ENCODE data around the gene PFKP. TPM values are rescaled to one million over a fixed set of nuclear protein-coding genes. Genes with fewer than 3 reads are reported as not detected.
A peak's percentile ranks its signal among the peaks of the same experiment; 100 is the strongest.

Gene PFKP
- total RNA-seq, 1 donor from 2014 or later = 55.2 TPM

GRCh38 chr10:3077509-3077908 is 10.2 kb downstream of the PFKP start:
- no peaks in the 10 kb centered on the region for H3K9me3 Mint-ChIP-seq
- Histone ChIP-seq H2AFZ (replicated peaks) (no peak overlapping the region), H3K9ac (no peak overlapping the region), H3K36me3 (no peaks in the 10 kb centered on the region), H3K27me3 (no peaks in the 10 kb centered on the region), H3K4me1 (peaks cover 16% of the 10 kb centered on the region), H3K9me3 (ENCODE audit: low read depth) (no peaks in the 10 kb centered on the region), H3K27ac (peak overlapping the region; percentile 1), H3K4me3 (no peak overlapping the region), H3K79me2 (ENCODE audit: low read depth) (peaks cover 21% of the 10 kb centered on the region), H3K4me2 (peak overlapping the region; percentile 67), H3F3A (ENCODE audit: low read depth) (peaks cover 16% of the 10 kb centered on the region), H4K20me1 (ENCODE audit: low read depth) (peaks cover 42% of the 10 kb centered on the region)
- no peak overlapping the region for H3K4me3 Mint-ChIP-seq
- H3K36me3 Mint-ChIP-seq = no peaks in the 10 kb centered on the region
- H3K27ac Mint-ChIP-seq = no peak overlapping the region
- no peak for TF ChIP-seq EZH2phosphoT487 (IDR thresholded peaks at IDR 0.05)
- H3K27me3 Mint-ChIP-seq (ENCODE audit: insufficient read depth, low read depth) = peaks cover 3% of the 10 kb centered on the region
- H3K4me1 Mint-ChIP-seq = peaks cover 36% of the 10 kb centered on the region
- DNase-seq (ENCODE audit: low spot score) = no peak

- H3K79me2 ChIP-seq (ENCODE audit: low read depth) = peaks cover 15% of the 10 kb centered on the region
- peaks cover 16% of the 10 kb centered on the region for H3K4me1 ChIP-seq
- H3K9me3 ChIP-seq (ENCODE audit: low read depth) = no peaks in the 10 kb centered on the region
- Mint-ChIP-seq H3K27me3 (ENCODE audit: insufficient read depth, low read depth) (peaks cover 3% of the 10 kb centered on the region), H3K27ac (peak overlapping the region; percentile 36), H3K9me3 (no peaks in the 10 kb centered on the region), H3K4me3 (no peak overlapping the region), H3K36me3 (no peaks in the 10 kb centered on the region), H3K4me1 (peaks cover 39% of the 10 kb centered on the region)
- no peaks in the 10 kb centered on the region for H3K27me3 ChIP-seq
- H3K27ac ChIP-seq = peak overlapping the region; percentile 34
- no peak overlapping the region for H2AFZ ChIP-seq (replicated peaks)
- no peak for TF ChIP-seq EZH2 (IDR thresholded peaks at IDR 0.05)
- no peak for TF ChIP-seq CTCF (IDR thresholded peaks at IDR 0.05)
- no peak for TF ChIP-seq EZH2phosphoT487 (IDR thresholded peaks at IDR 0.05)
- H3K4me3 ChIP-seq = peak overlapping the region; percentile 6
- peaks cover 39% of the 10 kb centered on the region for H4K20me1 ChIP-seq (ENCODE audit: low read depth)
- no peak overlapping the region for H3K9ac ChIP-seq
- no peaks in the 10 kb centered on the region for H3K36me3 ChIP-seq
- peaks cover 16% of the 10 kb centered on the region for H3F3A ChIP-seq (ENCODE audit: low read depth)
- H3K4me2 ChIP-seq = peak overlapping the region; percentile 67
- DNase-seq (ENCODE audit: low spot score) = peak; percentile 55
These were observed 10.7 kb downstream of the PFKP start for GRCh38 chr10:3077940-3078630.

GRCh38 chr10:3081383-3081981 is 14.1 kb downstream of the PFKP start:
- Histone ChIP-seq H3K36me3 (no peaks in the 10 kb centered on the region), H3K9ac (no peak overlapping the region), H4K20me1 (ENCODE audit: low read depth) (peaks cover 23% of the 10 kb centered on the region), H3K27ac (no peak overlapping the region), H2AFZ (replicated peaks) (no peak overlapping the region), H3K27me3 (no peaks in the 10 kb centered on the region), H3F3A (ENCODE audit: low read depth) (peaks cover 20% of the 10 kb centered on the region), H3K9me3 (ENCODE audit: low read depth) (no peaks in the 10 kb centered on the region), H3K79me2 (ENCODE audit: low read depth) (peaks cover 5% of the 10 kb centered on the region), H3K4me1 (peaks cover 16% of the 10 kb centered on the region), H3K4me2 (no peak overlapping the region), H3K4me3 (no peak overlapping the region)
- Mint-ChIP-seq H3K4me3 (no peak overlapping the region), H3K27ac (no peak overlapping the region), H3K36me3 (no peaks in the 10 kb centered on the region), H3K9me3 (no peaks in the 10 kb centered on the region), H3K4me1 (peaks cover 34% of the 10 kb centered on the region), H3K27me3 (ENCODE audit: insufficient read depth, low read depth) (peaks cover 2% of the 10 kb centered on the region)
- TF ChIP-seq EZH2 (IDR thresholded peaks at IDR 0.05) (no peak), EZH2phosphoT487 (IDR thresholded peaks at IDR 0.05) (no peak), CTCF (IDR thresholded peaks at IDR 0.05) (no peak)
- no peak for DNase-seq (ENCODE audit: low spot score)

GRCh38 chr10:3082290-3082689 is 14.9 kb downstream of the PFKP start:
- Histone ChIP-seq H2AFZ (replicated peaks) (no peak overlapping the region), H3K4me1 (peaks cover 16% of the 10 kb centered on the region), H3K27ac (no peak overlapping the region), H3K9ac (no peak overlapping the region), H4K20me1 (ENCODE audit: low read depth) (peaks cover 18% of the 10 kb centered on the region), H3K9me3 (ENCODE audit: low read depth) (no peaks in the 10 kb centered on the region), H3F3A (ENCODE audit: low read depth) (peaks cover 20% of the 10 kb centered on the region), H3K4me3 (no peak overlapping the region), H3K36me3 (no peaks in the 10 kb centered on the region), H3K4me2 (no peak overlapping the region), H3K79me2 (ENCODE audit: low read depth) (peaks cover 6% of the 10 kb centered on the region), H3K27me3 (no peaks in the 10 kb centered on the region)
- no peaks in the 10 kb centered on the region for H3K9me3 Mint-ChIP-seq
- H3K4me1 Mint-ChIP-seq = peaks cover 31% of the 10 kb centered on the region
- TF ChIP-seq EZH2 (IDR thresholded peaks at IDR 0.05) (no peak), EZH2phosphoT487 (IDR thresholded peaks at IDR 0.05) (no peak), CTCF (IDR thresholded peaks at IDR 0.05) (no peak)
- H3K36me3 Mint-ChIP-seq = no peaks in the 10 kb centered on the region
- no peak overlapping the region for H3K27ac Mint-ChIP-seq
- DNase-seq (ENCODE audit: low spot score) = no peak
- peaks cover 3% of the 10 kb centered on the region for H3K27me3 Mint-ChIP-seq (ENCODE audit: insufficient read depth, low read depth)
- H3K4me3 Mint-ChIP-seq = no peak overlapping the region

Data from neural progenitor cell (in vitro differentiated cells).